DOHH2 (cell line): ENCODE measurements around the gene APLP1.
"Not testable (repeated sequence)": the region's sequence is repeated elsewhere in the genome, so short reads cannot be mapped to it uniquely, and the experiment has no call there.

Source experiments
- H3F3A ChIP-seq: fragments of 200-600 bp; sonication (generic), shearing (Covaris generic); 2 replicates; pipeline ENCODE4 v1.6.0; 2016; ENCODE audit warnings: antibody characterized with exemption, mild to moderate bottlenecking; ENCODE audit not compliant: control insufficient read depth, insufficient read depth
- H3K27ac ChIP-seq: fragments of 200-600 bp; sonication (generic); 2 replicates; pipeline ENCODE4 v1.5.1; 2014; ENCODE audit warnings: low read depth, mild to moderate bottlenecking, low read length, moderate library complexity
- H3K27me3 ChIP-seq: fragments of 200-600 bp; sonication (generic); 2 replicates; pipeline ENCODE4 v1.6.1; 2014; ENCODE audit warnings: mild to moderate bottlenecking, low read length, mixed read lengths; ENCODE audit not compliant: control insufficient read depth
- H3K36me3 ChIP-seq: fragments of 200-600 bp; sonication (generic); 2 replicates; pipeline ENCODE4 v1.6.1; 2014; ENCODE audit warnings: mild to moderate bottlenecking, low read length, moderate library complexity, mixed read lengths; ENCODE audit not compliant: control insufficient read depth
- H3K4me1 ChIP-seq: fragments of 200-600 bp; sonication (generic); 2 replicates; pipeline ENCODE4 v1.6.1; 2014; ENCODE audit warnings: mild to moderate bottlenecking, low read length, mixed read lengths; ENCODE audit not compliant: control insufficient read depth
- H3K4me2 ChIP-seq: fragments of 200-600 bp; sonication (generic); 2 replicates; pipeline ENCODE4 v1.6.0; 2014; ENCODE audit warnings: mild to moderate bottlenecking, low read length, moderate library complexity
- H3K4me3 ChIP-seq: fragments of 200-600 bp; sonication (generic); 2 replicates; pipeline ENCODE4 v1.5.1; 2014; ENCODE audit warnings: mild to moderate bottlenecking, low read length, mixed read lengths
- H3K79me2 ChIP-seq: fragments of 200-600 bp; sonication (generic); 2 replicates; pipeline ENCODE4 v1.6.1; 2014; ENCODE audit warnings: mild to moderate bottlenecking, low read length, mixed read lengths; ENCODE audit not compliant: control insufficient read depth
- H3K9me2 ChIP-seq: fragments of 200-600 bp; sonication (generic); replicated peaks from 2 replicates; pipeline ENCODE4 v1.6.1; 2014; ENCODE audit warnings: mild to moderate bottlenecking, low read length, mixed read lengths; ENCODE audit not compliant: control insufficient read depth
- H3K9me3 ChIP-seq: fragments of 200-600 bp; sonication (generic); 2 replicates; pipeline ENCODE4 v1.6.1; 2014; ENCODE audit warnings: antibody characterized with exemption, low read length, mixed read lengths; ENCODE audit not compliant: control insufficient read depth, insufficient read depth
- H4K20me1 ChIP-seq: fragments of 200-600 bp; sonication (generic); 2 replicates; pipeline ENCODE4 v1.6.0; 2014; ENCODE audit warnings: low read depth, mild to moderate bottlenecking, antibody characterized with exemption, low read length, moderate library complexity; ENCODE audit not compliant: control insufficient read depth, insufficient read depth
- EZH2phosphoT487 ChIP-seq: fragments of 200-600 bp; sonication (generic); IDR thresholded peaks from 2 replicates; pipeline ENCODE4 v1.6.1; 2017; ENCODE audit warnings: borderline replicate concordance, mild to moderate bottlenecking, antibody characterized with exemption, low read length, moderate library complexity, mixed read lengths
- TF ChIP-seq, protein P1 (sequence below): fragments of 200-600 bp; sonication (generic); IDR thresholded peaks from one replicate; pipeline ENCODE4 v1.5.1; 2014; ENCODE audit warnings: antibody characterized with exemption, mild to moderate bottlenecking, low read depth, low read length; ENCODE audit not compliant: poor library complexity, severe bottlenecking

APLP1 gene

DNA sequence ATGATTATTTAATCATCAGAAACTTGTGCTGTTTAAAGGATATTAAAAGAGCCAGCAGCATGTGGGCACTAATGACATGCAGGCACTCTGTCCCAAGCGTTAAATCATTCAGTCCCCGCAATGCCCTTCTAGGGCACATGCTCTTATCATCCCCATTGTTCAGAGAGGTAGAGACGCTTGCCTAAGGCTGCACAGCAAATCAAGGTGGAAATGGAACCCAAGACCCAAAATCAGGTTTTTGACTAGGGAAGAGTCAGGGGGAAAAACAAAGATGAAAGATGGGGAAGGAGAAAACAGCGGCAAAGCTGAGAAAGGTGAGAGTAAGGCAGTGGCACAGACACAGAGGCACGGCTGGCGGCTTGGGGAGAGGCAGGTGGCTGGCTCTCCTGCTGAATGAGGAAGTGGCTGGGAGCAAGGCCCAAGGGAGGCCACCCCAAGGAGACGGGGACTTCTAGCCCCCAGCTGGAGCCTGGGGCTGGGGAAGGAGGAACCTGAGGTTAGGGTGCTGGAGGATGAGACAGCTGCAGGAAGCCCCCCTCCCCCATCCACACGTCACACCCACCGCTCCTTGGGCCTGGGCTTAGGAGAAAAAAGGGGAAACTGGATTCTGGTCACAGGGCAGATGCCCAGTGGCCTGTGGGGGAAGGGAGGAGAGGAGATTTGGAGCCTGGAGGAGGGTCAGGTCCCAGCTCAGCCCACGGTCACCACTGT is 40.8 kb downstream of the APLP1 start:
- peak overlapping the region; percentile 69 for H3K4me3 ChIP-seq
- no peaks in the 10 kb centered on the region for H3K9me2 ChIP-seq
- H3K27ac ChIP-seq, result peak overlapping the region; percentile 78
- TF ChIP-seq EZH2phosphoT487, result no peak
- TF ChIP-seq, protein P1, sequence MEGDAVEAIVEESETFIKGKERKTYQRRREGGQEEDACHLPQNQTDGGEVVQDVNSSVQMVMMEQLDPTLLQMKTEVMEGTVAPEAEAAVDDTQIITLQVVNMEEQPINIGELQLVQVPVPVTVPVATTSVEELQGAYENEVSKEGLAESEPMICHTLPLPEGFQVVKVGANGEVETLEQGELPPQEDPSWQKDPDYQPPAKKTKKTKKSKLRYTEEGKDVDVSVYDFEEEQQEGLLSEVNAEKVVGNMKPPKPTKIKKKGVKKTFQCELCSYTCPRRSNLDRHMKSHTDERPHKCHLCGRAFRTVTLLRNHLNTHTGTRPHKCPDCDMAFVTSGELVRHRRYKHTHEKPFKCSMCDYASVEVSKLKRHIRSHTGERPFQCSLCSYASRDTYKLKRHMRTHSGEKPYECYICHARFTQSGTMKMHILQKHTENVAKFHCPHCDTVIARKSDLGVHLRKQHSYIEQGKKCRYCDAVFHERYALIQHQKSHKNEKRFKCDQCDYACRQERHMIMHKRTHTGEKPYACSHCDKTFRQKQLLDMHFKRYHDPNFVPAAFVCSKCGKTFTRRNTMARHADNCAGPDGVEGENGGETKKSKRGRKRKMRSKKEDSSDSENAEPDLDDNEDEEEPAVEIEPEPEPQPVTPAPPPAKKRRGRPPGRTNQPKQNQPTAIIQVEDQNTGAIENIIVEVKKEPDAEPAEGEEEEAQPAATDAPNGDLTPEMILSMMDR, result no peak
- no peaks in the 10 kb centered on the region for H3K27me3 ChIP-seq
- no peaks in the 10 kb centered on the region for H3K9me3 ChIP-seq
- H3K79me2 ChIP-seq, result no peaks in the 10 kb centered on the region
- no peaks in the 10 kb centered on the region for H3K36me3 ChIP-seq
- peaks cover 15% of the 10 kb centered on the region for H3F3A ChIP-seq
- peaks cover 66% of the 10 kb centered on the region for H3K4me1 ChIP-seq
- peak overlapping the region; percentile 94 for H3K4me2 ChIP-seq
- no peaks in the 10 kb centered on the region for H4K20me1 ChIP-seq

DNA sequence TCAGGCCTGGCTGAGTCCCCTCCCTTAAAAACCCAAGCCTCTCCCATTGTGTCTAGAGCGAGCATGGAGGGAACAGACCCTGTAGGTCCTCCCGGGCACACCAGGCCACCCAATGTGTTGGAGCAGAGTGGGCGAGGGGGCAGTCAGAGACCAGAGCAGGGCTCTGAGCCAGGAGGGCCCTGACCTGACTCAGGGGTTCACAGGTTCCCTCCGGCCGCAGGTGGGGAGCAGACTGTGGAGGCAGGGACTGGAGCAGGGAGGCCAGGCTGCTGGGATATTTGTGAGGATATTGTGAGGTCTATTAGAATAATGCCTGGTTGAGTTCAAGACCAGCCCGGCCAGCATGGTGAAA is 41.3 kb downstream of the APLP1 start:
- H3F3A ChIP-seq, result peaks cover 10% of the 10 kb centered on the region
- peaks cover 62% of the 10 kb centered on the region for H3K4me1 ChIP-seq
- H3K27me3 ChIP-seq, result no peaks in the 10 kb centered on the region
- no peaks in the 10 kb centered on the region for H3K79me2 ChIP-seq
- no peaks in the 10 kb centered on the region for H3K9me3 ChIP-seq
- H4K20me1 ChIP-seq, result no peaks in the 10 kb centered on the region
- no peaks in the 10 kb centered on the region for H3K36me3 ChIP-seq
- TF ChIP-seq, protein P1, result no peak
- TF ChIP-seq EZH2phosphoT487, result no peak
- H3K4me2 ChIP-seq, result peak overlapping the region; percentile 94
- no peaks in the 10 kb centered on the region for H3K9me2 ChIP-seq
- peak overlapping the region; percentile 78 for H3K27ac ChIP-seq
- H3K4me3 ChIP-seq, result peak overlapping the region; percentile 69

DNA sequence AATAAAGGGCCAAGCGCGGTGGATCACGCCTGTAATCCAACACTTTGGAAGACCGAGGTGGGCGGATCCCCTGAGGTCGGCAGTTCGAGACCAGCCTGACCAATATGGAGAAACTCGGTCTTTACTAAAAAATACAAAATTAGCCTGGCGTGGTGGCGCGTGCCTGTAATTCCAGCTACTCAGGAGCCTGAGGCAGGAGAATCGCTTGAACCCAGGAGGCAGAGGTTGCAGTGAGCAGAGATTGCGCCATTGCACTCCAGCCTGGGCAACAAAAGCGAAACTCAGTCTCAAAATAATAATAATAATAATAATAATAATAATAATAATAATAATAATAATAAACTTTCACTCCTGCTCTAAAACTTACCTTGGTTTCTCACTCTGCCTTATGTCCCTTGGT is 42.0 kb downstream of the APLP1 start:
- peak overlapping the region; percentile 94 for H3K4me2 ChIP-seq
- H3K9me2 ChIP-seq, H4K20me1 ChIP-seq, H3F3A ChIP-seq, H3K27ac ChIP-seq, H3K36me3 ChIP-seq, H3K9me3 ChIP-seq, H3K79me2 ChIP-seq, H3K4me3 ChIP-seq, H3K27me3 ChIP-seq: not testable (repeated sequence)
- peaks cover 60% of the 10 kb centered on the region for H3K4me1 ChIP-seq

DNA sequence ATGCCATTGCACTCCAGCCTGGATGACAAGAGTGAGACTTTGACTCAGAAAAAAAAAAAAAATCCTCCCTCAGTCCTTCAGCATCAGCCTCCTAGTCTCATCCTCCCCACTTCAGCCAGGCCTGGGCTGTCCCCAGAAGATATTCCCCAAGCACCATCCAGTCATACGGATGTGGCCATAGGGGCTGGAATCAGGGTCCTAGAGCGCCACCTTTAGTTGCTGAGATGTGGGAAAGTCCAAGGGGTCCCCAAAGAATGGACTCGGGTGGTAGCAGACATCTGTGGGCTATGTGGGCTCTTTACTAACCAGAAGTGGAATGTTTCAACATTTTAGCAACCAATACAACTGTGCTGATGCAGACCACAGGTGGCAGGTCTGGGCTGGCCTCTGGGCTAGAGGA is 42.8 kb downstream of the APLP1 start:
- no peak overlapping the region for H3K27ac ChIP-seq
- no peaks in the 10 kb centered on the region for H3K9me2 ChIP-seq
- no peaks in the 10 kb centered on the region for H4K20me1 ChIP-seq
- H3F3A ChIP-seq, result peaks cover 6% of the 10 kb centered on the region
- H3K36me3 ChIP-seq, result no peaks in the 10 kb centered on the region
- H3K4me3 ChIP-seq, result no peak overlapping the region
- H3K4me1 ChIP-seq, result peaks cover 60% of the 10 kb centered on the region
- no peaks in the 10 kb centered on the region for H3K79me2 ChIP-seq
- TF ChIP-seq, protein P1, result peak; percentile 53
- no peak for TF ChIP-seq EZH2phosphoT487
- no peaks in the 10 kb centered on the region for H3K9me3 ChIP-seq
- H3K4me2 ChIP-seq, result peak overlapping the region; percentile 47
- H3K27me3 ChIP-seq, result no peaks in the 10 kb centered on the region
